ENCODE results near the gene PPT1. TPM values are rescaled to one million over a fixed set of nuclear protein-coding genes. Genes with fewer than 3 reads are reported as not detected.

Gene PPT1
- polyA plus RNA-seq, 1 of the 3 experiments (the other 2 are of a cell fraction), result 26.0 TPM

DNA sequence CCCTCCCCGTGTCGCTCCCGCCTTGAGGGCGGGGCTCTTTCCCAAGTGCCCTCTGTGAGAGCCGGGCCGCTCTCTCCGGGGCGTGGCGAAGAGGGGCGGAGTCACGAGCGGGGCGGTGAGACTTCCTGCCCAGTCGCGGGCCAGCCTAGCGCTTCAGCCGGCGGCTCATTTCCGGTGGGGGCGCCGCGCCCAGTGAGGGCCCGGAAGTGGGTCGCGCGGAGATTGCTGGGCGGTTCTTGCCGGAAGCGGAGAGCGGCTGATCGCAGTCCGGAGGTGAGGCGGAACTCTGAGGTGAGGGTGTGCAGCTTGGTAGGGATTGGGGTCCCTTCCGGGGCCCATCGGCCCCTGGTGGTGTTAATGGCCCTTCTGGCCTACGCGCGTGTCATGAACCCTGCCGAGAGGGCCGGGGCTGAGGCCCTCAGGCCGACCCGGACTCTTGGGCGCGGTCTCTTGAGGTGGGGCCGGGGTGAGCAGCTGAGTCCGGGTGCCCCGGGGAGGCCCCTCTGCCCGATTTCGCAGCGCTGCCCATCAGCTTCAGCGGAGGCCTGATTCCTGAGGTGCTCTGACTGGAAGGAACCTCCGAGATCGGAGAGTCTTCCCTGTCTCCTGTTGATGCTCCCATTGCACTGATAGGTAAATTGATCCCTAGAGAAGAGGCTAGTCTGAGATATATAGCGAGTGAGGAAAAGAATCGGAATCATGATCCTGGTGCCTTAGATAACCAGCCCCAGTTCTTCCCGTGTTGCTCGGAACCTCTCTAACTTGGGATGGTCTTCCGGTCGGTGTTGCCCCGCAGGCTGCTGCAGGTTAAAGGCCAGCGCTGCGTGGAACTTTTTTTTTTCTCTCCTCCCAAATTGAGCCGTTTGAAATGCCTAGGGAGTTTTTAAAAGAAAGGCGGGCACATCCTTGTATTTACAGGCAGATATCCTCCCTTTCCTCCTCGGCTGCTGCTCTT, 56.3 kb downstream of the PPT1 start, which contains the start of gene CAP1 (continued):
- TF ChIP-seq, protein P1, sequence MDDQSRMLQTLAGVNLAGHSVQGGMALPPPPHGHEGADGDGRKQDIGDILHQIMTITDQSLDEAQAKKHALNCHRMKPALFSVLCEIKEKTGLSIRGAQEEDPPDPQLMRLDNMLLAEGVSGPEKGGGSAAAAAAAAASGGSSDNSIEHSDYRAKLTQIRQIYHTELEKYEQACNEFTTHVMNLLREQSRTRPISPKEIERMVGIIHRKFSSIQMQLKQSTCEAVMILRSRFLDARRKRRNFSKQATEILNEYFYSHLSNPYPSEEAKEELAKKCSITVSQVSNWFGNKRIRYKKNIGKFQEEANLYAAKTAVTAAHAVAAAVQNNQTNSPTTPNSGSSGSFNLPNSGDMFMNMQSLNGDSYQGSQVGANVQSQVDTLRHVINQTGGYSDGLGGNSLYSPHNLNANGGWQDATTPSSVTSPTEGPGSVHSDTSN (IDR thresholded peaks at IDR 0.05), result peak; percentile 9; the same call in 1 of the 2 replicates
- TF ChIP-seq, protein P2, sequence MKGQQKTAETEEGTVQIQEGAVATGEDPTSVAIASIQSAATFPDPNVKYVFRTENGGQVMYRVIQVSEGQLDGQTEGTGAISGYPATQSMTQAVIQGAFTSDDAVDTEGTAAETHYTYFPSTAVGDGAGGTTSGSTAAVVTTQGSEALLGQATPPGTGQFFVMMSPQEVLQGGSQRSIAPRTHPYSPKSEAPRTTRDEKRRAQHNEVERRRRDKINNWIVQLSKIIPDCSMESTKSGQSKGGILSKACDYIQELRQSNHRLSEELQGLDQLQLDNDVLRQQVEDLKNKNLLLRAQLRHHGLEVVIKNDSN (IDR thresholded peaks at IDR 0.05; ENCODE audit: borderline replicate concordance, low read depth), result peak; percentile 44; the same call in 1 of the 2 replicates
- TF ChIP-seq RXRA (IDR thresholded peaks at IDR 0.05; ENCODE audit: borderline replicate concordance, low read depth) (no peak; the same call in 1 of the 2 replicates), TAF1 (IDR thresholded peaks at IDR 0.05; ENCODE audit: borderline replicate concordance, low read depth, low read length) (peak; percentile 43; the same call in 1 of the 2 replicates), FOXM1 (IDR thresholded peaks at IDR 0.05; ENCODE audit: low read depth) (no peak), GATA2 (CRISPR knock-in tag; IDR thresholded peaks at IDR 0.05) (no peak), RAD21 (IDR thresholded peaks at IDR 0.05; ENCODE audit: low read length) (no peak), SIN3A (IDR thresholded peaks at IDR 0.05; ENCODE audit: borderline replicate concordance, low read depth, low read length) (peak; percentile 85; the same call in 1 of the 2 replicates), EZH2phosphoT487 (IDR thresholded peaks at IDR 0.05; ENCODE audit: borderline replicate concordance, low read depth) (no peak), JUND (IDR thresholded peaks at IDR 0.05) (no peak), TEAD4 (IDR thresholded peaks at IDR 0.05; ENCODE audit: borderline replicate concordance, insufficient read depth) (no peak), GABPA (IDR thresholded peaks at IDR 0.05; ENCODE audit: low read depth) (peak; percentile 92)
- TF ChIP-seq, protein P3, sequence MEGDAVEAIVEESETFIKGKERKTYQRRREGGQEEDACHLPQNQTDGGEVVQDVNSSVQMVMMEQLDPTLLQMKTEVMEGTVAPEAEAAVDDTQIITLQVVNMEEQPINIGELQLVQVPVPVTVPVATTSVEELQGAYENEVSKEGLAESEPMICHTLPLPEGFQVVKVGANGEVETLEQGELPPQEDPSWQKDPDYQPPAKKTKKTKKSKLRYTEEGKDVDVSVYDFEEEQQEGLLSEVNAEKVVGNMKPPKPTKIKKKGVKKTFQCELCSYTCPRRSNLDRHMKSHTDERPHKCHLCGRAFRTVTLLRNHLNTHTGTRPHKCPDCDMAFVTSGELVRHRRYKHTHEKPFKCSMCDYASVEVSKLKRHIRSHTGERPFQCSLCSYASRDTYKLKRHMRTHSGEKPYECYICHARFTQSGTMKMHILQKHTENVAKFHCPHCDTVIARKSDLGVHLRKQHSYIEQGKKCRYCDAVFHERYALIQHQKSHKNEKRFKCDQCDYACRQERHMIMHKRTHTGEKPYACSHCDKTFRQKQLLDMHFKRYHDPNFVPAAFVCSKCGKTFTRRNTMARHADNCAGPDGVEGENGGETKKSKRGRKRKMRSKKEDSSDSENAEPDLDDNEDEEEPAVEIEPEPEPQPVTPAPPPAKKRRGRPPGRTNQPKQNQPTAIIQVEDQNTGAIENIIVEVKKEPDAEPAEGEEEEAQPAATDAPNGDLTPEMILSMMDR (IDR thresholded peaks at IDR 0.05), result no peak
- TF ChIP-seq, protein P4, sequence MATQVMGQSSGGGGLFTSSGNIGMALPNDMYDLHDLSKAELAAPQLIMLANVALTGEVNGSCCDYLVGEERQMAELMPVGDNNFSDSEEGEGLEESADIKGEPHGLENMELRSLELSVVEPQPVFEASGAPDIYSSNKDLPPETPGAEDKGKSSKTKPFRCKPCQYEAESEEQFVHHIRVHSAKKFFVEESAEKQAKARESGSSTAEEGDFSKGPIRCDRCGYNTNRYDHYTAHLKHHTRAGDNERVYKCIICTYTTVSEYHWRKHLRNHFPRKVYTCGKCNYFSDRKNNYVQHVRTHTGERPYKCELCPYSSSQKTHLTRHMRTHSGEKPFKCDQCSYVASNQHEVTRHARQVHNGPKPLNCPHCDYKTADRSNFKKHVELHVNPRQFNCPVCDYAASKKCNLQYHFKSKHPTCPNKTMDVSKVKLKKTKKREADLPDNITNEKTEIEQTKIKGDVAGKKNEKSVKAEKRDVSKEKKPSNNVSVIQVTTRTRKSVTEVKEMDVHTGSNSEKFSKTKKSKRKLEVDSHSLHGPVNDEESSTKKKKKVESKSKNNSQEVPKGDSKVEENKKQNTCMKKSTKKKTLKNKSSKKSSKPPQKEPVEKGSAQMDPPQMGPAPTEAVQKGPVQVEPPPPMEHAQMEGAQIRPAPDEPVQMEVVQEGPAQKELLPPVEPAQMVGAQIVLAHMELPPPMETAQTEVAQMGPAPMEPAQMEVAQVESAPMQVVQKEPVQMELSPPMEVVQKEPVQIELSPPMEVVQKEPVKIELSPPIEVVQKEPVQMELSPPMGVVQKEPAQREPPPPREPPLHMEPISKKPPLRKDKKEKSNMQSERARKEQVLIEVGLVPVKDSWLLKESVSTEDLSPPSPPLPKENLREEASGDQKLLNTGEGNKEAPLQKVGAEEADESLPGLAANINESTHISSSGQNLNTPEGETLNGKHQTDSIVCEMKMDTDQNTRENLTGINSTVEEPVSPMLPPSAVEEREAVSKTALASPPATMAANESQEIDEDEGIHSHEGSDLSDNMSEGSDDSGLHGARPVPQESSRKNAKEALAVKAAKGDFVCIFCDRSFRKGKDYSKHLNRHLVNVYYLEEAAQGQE (IDR thresholded peaks at IDR 0.05; ENCODE audit: low read depth, low read length), result no peak

Data from SK-N-SH (cell line).